Kidney tubule cell (primary cell): ENCODE data around the gene ME2.
"Not testable (repeated sequence)": the region's sequence is repeated elsewhere in the genome, so short reads cannot be mapped to it uniquely, and the experiment has no call there.

Experiments used
- DNase-seq: peaks from one replicate; pipeline ENCODE4 v3.0.0-alpha.2; 2018; ENCODE audit warnings: low spot score

ME2 gene

DNA sequence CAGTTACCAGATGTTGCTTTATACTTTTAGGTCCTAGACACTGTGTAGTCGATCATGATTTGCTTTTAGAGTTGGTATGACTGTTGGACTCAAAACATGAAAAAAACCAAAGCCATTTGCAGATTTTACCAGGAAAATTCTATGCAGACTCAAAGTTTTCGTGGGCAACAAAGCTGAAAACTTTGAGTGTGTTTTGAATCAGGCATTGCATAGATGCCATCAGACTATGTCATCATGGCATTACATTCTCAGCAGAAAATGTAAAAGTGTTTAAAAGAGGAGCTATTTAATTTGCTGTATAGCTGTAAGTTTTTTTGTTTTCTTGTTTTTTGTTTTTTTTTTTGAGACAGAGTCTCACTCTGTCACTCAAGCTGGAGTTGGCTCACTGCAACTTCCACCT is 45.5 kb downstream of the ME2 start:
- no peak for DNase-seq

DNA sequence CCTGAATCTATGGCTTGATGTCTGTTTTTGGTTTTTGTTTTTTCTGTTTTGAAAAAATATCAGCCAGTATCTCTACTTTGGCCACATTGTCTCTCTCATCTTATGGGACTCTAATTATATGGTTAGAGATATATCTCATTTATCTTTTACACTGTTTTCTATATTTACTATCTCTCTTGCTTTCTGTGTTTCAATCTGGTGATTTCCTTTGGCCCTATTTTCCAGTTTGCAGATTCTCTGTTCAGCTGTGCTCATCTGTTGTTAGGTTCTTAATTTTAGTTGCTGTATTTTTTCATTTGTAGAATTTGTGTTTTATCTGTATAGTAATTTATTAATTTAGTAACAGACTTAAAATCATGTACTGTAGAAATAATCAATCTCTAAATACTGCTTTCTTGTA is 47.6 kb downstream of the ME2 start:
- DNase-seq = no peak

GRCh38 chr18:50928551-50928950 is 49.6 kb downstream of the ME2 start:
- peak; percentile 79 for DNase-seq

DNA sequence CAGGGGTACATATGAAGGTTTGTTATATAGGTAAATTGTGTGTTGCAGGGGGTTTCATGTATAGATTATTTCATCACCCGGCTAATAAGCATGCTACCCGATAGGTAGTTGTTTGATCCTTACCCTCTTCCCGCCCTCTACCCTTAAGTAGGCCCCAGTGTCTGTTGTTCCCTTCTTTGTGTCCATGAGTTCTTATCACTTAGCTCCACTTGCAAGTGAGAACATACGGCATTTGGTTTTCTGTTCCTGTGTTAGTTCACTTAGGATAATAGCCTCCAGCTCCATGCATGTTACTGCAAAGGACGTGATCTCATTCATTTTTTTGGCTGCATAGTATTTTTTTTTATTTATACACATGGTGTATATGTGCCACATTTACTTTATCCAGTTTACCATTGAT is 54.8 kb downstream of the ME2 start:
- no peak for DNase-seq

- DNase-seq = no peak
These were observed 55.8 kb downstream of the ME2 start for GRCh38 chr18:50934545-50935211.

- no peak for DNase-seq
These were observed 56.7 kb downstream of the ME2 start for GRCh38 chr18:50935493-50936191.

GRCh38 chr18:50937183-50937582 is 58.3 kb downstream of the ME2 start:
- DNase-seq = no peak

- DNase-seq = no peak
These were observed 60.0 kb downstream of the ME2 start for GRCh38 chr18:50938912-50939311.

DNA sequence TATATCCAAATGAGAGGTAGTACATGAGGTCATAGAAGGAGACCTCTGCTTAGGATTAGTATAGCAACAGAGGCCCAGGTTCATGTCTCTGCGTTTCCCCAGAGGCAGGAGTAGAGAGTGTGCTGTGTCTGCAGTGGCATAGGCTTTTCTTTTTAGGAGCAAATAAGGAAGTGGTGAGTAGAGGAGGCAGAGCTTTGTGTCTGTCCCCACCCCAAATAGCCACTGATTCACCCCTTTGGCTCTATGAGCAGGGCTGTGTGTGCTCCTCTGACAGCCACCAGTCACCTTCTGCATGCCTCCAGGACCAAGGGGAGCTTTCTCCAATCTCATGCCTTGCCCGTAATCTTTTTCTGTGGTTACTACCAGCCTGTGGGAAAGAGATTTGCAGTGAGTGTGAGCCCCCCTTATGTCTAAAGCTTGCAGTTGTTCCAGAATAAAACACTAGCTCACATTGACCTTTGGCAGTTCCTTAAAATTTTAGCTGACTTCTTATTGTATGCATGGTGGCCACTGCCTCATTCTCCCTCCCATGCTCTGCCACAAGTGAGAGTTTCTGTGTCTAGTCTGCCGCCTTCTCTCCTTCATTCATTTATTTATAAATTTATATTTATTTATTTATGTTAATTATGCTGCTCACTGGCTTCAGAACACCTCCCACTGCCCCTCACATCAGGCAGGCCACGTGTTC is 65.5 kb downstream of the ME2 start:
- DNase-seq = peak; percentile 53

DNA sequence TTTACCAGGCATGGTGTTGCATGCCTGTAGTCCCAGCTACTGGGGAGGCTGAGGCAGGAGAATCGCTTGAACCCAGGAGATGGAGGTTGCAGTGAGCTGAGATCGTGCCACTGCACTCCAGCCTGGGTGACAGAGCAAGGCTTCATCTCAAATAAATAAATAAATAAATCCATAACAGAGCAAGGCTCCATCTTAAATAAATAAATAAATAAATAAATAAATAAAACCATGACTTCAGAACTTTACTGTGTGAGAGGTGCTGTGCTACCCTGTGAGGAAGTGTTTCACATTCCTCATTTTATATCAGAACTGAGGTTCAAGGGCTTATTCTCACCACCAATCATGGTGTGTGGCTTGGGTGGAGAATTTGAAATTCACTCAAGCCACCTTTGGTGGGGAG is 67.0 kb downstream of the ME2 start:
- not testable (repeated sequence) for DNase-seq

DNA sequence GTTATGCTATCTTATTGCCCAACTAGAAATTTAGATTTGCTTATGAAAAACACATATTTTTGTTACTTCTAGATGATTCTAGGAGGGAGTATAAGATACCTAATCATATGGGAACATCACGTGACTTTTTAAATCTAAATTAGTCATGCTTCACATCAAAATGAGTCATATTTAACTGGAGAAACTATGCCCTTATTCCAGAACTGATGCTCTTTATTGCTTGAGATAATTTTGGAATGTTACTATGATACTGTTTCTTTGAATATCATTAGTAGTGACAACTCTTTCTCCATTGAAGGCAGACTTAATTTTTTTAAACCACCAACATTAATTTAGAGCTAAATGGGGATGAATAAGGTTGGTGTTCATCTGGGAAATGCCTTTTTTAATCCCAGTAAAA is 69.0 kb downstream of the ME2 start:
- DNase-seq = peak; percentile 13

- no peak for DNase-seq
These were observed 70.3 kb downstream of the ME2 start for GRCh38 chr18:50949185-50949584.

DNA sequence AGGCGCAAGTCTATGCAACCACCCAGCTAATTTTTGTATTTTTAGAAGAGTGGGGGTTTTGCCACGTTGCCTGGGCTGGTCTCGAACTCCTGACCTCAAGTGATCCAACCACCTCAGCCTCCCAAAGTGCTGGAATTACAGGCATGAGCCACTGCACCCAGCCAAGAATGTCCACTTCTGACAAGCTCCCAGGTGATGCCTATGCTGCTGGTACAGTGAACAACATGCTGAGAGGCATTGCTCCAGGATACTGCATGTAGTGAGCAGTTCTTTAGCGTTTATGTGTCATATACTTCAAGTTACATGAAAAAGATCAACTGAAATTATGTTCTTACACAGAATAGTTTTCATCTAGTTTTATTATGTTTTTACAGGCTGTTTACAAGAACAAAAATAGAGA is 71.7 kb downstream of the ME2 start:
- no peak for DNase-seq

GRCh38 chr18:50953822-50954221 is 74.9 kb downstream of the ME2 start:
- no peak for DNase-seq

DNA sequence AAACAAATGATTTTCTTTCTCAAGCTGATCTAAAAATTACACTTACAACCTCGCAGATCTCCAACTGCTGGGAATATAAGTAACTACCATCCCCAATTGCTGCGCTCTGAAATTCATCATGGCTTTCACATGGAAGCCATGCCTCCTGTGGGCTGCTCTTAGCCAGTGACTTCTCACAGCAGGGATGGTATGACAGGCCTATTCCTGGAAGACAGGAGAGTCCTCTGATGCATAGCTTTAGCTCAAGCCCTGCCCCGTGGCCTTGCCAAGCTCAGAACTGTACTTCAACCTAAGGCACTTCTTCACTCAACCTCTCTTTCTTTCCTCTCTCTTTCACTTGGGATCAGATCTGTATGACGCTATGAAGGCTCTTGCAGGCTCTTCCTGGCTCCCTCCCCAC is 76.3 kb downstream of the ME2 start:
- DNase-seq = no peak

GRCh38 chr18:50956116-50956515 is 77.2 kb downstream of the ME2 start:
- DNase-seq = no peak

- no peak for DNase-seq
These were observed 83.1 kb downstream of the ME2 start for GRCh38 chr18:50961974-50962373.

- DNase-seq = peak; percentile 87
These were observed 89.1 kb downstream of the ME2 start, which contains the start of gene ELAC1 for GRCh38 chr18:50967714-50968661. Gene ELAC1, plus strand, starts transcription at chr18:50968040. Its CDS starts 6,365 bp downstream, at chr18:50974405.

GRCh38 chr18:50969448-50969847 is 90.5 kb downstream of the ME2 start:
- DNase-seq = no peak

GRCh38 chr18:50970006-50970405 is 91.1 kb downstream of the ME2 start:
- peak; percentile 62 for DNase-seq

GRCh38 chr18:50972404-50972803 is 93.5 kb downstream of the ME2 start:
- DNase-seq = not testable (repeated sequence)
